PFSK-1 (cell line): ENCODE measurements around the gene SQSTM1.

Experiments used
- FOXP2 ChIP-seq: optimal IDR thresholded peaks from 2 replicates; pipeline ENCODE3; 2011; ENCODE audit warnings: borderline replicate concordance, control low read depth, inconsistent platforms; ENCODE audit not compliant: insufficient read depth; ENCODE audit errors: extremely low read length, extremely low read depth
- POLR2AphosphoS5 ChIP-seq: IDR thresholded peaks from 2 replicates; pipeline ENCODE4 v1.6.1; 2012; ENCODE audit warnings: low read depth, mild to moderate bottlenecking, control low read depth, low read length, moderate library complexity
- SIN3A ChIP-seq: IDR thresholded peaks from 2 replicates; pipeline ENCODE4 v1.6.1; 2012; ENCODE audit warnings: mild to moderate bottlenecking, low read length, moderate library complexity, borderline replicate concordance; ENCODE audit not compliant: insufficient read depth
- TAF1 ChIP-seq: IDR thresholded peaks from 2 replicates; pipeline ENCODE4 v1.6.1; 2012; ENCODE audit warnings: low read length, control low read depth, borderline replicate concordance; ENCODE audit not compliant: insufficient read depth
- TF ChIP-seq, protein P1 (sequence below), 2 experiments: IDR thresholded peaks; 2 replicates each; pipeline versions ENCODE4 v1.6.1 to v1.8.0; 2011 to 2012; ENCODE audit warnings: low read depth in 2 of 2, low read length in 2 of 2, control low read depth in 1 of 2, inconsistent platforms in 1 of 2, mild to moderate bottlenecking in 1 of 2, moderate library complexity in 1 of 2; ENCODE audit not compliant: insufficient read depth in 1 of 2

SQSTM1 gene

DNA sequence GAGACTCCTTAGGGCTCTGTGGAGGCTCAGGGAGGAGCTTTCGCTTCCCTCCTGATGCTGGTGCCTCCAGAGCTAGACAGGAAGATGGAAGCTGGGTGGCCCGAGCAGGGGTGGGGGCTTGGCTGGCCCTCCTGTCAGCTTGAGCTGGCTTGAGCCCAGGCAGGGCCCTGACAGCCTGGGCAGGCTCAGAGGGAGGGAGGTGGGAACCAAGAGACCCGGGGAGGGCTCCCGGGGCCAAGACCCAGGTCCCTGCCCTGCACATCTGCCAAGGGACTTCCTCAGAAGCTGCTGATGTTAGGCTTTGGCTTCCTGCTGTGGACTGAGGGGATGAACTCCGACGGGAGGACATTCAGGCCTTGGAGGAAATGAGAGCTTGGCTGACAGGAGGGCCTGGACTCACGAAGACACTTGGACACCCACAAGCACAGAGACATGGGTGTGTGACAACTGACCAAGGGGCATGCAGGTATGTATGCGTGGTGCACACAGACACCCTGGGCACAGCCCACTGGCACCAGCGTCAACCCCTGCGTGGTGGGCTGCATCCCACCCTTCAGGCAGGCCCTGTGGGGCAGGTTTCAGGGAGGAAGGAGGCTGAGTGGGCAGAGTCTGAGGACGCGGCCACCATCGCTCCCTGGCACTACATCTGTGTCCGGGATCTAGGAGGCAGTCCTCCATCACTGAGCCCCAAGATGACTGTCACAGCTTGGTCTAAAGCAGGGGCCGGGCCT is 28.7 kb upstream of the SQSTM1 start:
- TF ChIP-seq FOXP2 (no peak), TAF1 (no peak), POLR2AphosphoS5 (no peak), SIN3A (no peak)
- TF ChIP-seq, protein P1, sequence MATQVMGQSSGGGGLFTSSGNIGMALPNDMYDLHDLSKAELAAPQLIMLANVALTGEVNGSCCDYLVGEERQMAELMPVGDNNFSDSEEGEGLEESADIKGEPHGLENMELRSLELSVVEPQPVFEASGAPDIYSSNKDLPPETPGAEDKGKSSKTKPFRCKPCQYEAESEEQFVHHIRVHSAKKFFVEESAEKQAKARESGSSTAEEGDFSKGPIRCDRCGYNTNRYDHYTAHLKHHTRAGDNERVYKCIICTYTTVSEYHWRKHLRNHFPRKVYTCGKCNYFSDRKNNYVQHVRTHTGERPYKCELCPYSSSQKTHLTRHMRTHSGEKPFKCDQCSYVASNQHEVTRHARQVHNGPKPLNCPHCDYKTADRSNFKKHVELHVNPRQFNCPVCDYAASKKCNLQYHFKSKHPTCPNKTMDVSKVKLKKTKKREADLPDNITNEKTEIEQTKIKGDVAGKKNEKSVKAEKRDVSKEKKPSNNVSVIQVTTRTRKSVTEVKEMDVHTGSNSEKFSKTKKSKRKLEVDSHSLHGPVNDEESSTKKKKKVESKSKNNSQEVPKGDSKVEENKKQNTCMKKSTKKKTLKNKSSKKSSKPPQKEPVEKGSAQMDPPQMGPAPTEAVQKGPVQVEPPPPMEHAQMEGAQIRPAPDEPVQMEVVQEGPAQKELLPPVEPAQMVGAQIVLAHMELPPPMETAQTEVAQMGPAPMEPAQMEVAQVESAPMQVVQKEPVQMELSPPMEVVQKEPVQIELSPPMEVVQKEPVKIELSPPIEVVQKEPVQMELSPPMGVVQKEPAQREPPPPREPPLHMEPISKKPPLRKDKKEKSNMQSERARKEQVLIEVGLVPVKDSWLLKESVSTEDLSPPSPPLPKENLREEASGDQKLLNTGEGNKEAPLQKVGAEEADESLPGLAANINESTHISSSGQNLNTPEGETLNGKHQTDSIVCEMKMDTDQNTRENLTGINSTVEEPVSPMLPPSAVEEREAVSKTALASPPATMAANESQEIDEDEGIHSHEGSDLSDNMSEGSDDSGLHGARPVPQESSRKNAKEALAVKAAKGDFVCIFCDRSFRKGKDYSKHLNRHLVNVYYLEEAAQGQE (IDR thresholded peaks at IDR 0.05; ENCODE audit: insufficient read depth in 1 of 2, low read depth in 2 of 2, low read length in 2 of 2): no peak

DNA sequence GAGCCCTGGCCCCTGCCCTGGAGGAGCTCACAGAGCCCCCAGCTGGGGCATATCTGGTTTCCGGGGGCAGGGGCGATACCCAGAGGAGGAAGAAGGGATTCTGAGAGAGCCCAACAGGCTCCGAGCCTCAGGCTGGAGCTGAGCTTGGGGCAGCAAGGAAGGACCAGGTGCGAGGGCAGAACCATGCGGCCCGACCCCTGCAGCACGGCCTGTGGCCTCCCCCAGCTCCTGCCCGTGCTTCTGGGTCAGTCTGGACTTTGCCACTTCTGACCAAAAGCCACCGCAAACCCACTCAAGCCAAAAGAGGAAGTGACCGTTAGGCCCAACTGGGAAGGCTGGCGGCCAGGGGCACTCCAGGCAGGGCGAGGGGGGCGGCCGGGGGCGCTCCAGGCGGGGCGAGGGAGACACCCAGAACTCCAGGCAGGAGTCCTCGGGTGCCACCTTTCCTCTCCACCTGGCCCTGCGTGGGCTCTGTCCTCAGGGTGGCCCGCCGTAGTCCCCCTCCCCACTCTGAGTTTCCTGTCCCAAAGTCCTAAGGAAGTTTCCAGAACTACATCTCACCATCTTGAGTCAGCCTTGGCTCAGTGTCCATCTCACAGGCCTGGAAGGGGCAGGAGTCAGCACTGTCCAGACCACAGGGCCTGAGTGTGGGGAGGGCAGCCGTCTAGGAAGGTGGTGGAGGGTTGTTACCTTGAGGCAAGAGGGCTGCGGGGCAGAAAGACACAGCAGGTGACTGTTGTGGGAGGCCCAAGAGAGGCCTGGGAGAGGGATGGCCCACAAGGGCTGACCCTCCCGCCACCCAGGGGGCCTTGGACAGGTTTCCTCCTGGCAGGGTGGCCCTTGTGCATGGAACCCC is 27.9 kb upstream of the SQSTM1 start:
- no peak for TF ChIP-seq FOXP2
- TF ChIP-seq, protein P1 (IDR thresholded peaks at IDR 0.05; ENCODE audit: insufficient read depth in 1 of 2, low read depth in 2 of 2, low read length in 2 of 2): no peak
- TF ChIP-seq POLR2AphosphoS5: no peak
- TF ChIP-seq TAF1: no peak
- TF ChIP-seq SIN3A: no peak

DNA sequence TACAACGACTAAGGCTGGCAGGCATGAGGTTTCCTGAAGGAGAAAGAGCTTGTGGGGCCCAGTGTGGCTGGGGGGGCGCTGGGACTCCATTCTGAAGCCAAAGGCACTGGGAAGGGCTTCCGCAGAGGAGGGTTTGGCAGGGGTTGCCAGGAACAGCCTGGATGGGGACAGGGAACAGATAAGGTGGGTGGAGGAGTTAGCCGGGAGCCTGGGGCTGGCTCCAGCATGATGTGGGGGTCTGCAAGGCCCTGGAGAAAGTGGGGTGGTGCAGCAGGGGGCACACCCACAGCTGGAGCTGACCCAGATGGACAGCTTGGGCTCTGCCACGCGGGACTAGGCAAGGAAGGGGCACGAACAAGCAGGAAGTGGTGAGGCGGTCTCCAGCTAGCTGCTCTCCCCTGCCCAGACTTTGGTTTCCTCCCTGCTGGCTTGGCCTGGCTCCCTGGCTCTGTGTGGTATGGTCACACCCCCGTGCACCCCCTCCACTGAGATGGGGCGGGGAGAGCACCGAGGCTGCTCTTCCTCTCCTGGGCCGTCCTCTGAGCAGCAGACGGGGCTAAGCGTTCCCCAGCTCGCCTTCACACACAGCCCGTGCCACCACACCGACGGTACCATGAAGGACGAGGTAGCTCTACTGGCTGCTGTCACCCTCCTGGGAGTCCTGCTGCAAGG is 27.1 kb upstream of the SQSTM1 start, which contains the start of gene LTC4S:
TSS of gene LTC4S (plus strand) at position 519 of the 672 bp plus-strand sequence. CDS start at position 614, 95 bp downstream.
- TF ChIP-seq SIN3A: no peak
- TF ChIP-seq FOXP2: no peak
- TF ChIP-seq, protein P1 (IDR thresholded peaks at IDR 0.05; ENCODE audit: insufficient read depth in 1 of 2, low read depth in 2 of 2, low read length in 2 of 2): no peak
- TF ChIP-seq TAF1: no peak
- TF ChIP-seq POLR2AphosphoS5: no peak

DNA sequence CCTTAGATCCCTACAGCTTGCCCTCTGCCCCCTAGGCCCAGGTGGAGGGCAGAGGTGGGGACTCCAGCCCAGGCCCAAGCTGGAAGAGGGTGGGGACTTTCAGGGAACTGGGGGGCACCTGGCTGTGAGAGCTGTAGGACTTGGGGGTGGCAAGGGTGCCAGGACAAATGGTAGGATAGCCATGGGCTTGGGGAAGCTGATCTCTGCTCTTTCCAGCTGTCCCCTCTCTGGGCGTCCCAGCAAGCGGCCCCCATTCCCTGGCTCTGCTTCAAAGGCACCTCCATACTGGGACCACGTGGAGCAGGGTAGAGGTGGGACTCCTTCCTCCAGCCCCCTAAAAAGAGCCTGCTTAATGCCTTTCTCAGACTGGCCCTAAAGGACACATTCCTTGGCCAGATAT is 26.5 kb upstream of the SQSTM1 start:
- no peak for TF ChIP-seq POLR2AphosphoS5
- TF ChIP-seq SIN3A: no peak
- TF ChIP-seq, protein P1 (IDR thresholded peaks at IDR 0.05; ENCODE audit: insufficient read depth in 1 of 2, low read depth in 2 of 2, low read length in 2 of 2): no peak
- TF ChIP-seq FOXP2: no peak
- TF ChIP-seq TAF1: no peak
